Astrocyte of the spinal cord (primary cell): ENCODE measurements around the gene ZNF429.

Experiments
- DNase-seq: peaks from one replicate; pipeline ENCODE4 v3.0.0; 2011; ENCODE audit warnings: low read depth, low spot score
- H3K4me3 ChIP-seq: 2 replicates; pipeline ENCODE4 v1.5.1; 2011; ENCODE audit warnings: low read depth, mild to moderate bottlenecking, low read length, moderate library complexity
- CTCF ChIP-seq: IDR thresholded peaks from 2 replicates; pipeline ENCODE4 v1.5.1; 2012; ENCODE audit warnings: low read depth, mild to moderate bottlenecking, low read length, inconsistent platforms
- in situ Hi-C: cut with HindIII; loops from 2 replicates; pipeline ENCODE4 v1.10.0; 2017; ENCODE audit warnings: low sequenced_read_pairs

The ZNF429 gene

GRCh38 chr19:21587549-21587948, 82.1 kb downstream of the ZNF429 start:
- no peak for DNase-seq
- in situ Hi-C loops, result no loop called here
- no peak overlapping the region for H3K4me3 ChIP-seq
- no peak for TF ChIP-seq CTCF

- no peak for TF ChIP-seq CTCF
- in situ Hi-C loops, result no loop called here
- H3K4me3 ChIP-seq, result no peak overlapping the region
- DNase-seq, result no peak
These were observed 82.7 kb downstream of the ZNF429 start for GRCh38 chr19:21588065-21588601.

- no peak for DNase-seq
- no peak overlapping the region for H3K4me3 ChIP-seq
- no peak for TF ChIP-seq CTCF
- in situ Hi-C loops, result no loop called here
These were observed 85.5 kb downstream of the ZNF429 start for GRCh38 chr19:21590867-21591266.

- in situ Hi-C loops, result no loop called here
- DNase-seq, result no peak
- no peak for TF ChIP-seq CTCF
- no peak overlapping the region for H3K4me3 ChIP-seq
These were observed 87.6 kb downstream of the ZNF429 start for GRCh38 chr19:21593008-21593481.

GRCh38 chr19:21593502-21593901, 88.1 kb downstream of the ZNF429 start:
- H3K4me3 ChIP-seq, result no peak overlapping the region
- DNase-seq, result no peak
- in situ Hi-C loops, result no loop called here
- no peak for TF ChIP-seq CTCF

GRCh38 chr19:21593934-21594820, 88.8 kb downstream of the ZNF429 start:
- DNase-seq, result no peak
- TF ChIP-seq CTCF, result no peak
- H3K4me3 ChIP-seq, result no peak overlapping the region
- in situ Hi-C loops, result no loop called here
